ACHN (cell line): ENCODE data around the gene DUSP8.

ENCODE experiments used
- DNase-seq: peaks from one replicate; pipeline ENCODE4 v3.0.0-alpha.2; 2015
- in situ Hi-C: cut with HindIII; loops from 2 replicates; pipeline ENCODE4 v1.10.0; 2017; ENCODE audit warnings: low sequenced_read_pairs, low pct_ligation_motif_present, low pct_unique_long_range_greater_than_20kb

DUSP8 gene

DNA sequence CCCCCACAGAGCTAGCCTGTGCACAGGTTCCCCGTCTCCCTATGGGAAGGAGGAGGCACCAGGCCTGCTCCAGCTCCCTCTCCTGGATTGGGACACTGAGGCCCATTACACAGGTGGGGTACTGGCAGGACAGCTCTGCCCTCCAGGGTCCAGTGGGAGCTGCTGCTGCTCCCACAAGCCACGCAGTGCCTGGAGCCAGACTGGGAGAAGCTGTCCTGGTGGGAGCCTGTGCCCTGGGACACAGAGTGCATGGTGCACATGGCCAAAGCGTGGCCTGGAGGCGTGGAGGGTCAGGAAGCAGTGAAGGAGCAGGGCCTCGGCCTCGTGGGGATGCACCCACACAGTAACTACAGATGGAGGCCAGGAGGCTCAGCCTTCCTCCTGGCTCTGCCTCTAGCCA is 27.5 kb downstream of the DUSP8 start:
- in situ Hi-C loops = no loop called here

DNA sequence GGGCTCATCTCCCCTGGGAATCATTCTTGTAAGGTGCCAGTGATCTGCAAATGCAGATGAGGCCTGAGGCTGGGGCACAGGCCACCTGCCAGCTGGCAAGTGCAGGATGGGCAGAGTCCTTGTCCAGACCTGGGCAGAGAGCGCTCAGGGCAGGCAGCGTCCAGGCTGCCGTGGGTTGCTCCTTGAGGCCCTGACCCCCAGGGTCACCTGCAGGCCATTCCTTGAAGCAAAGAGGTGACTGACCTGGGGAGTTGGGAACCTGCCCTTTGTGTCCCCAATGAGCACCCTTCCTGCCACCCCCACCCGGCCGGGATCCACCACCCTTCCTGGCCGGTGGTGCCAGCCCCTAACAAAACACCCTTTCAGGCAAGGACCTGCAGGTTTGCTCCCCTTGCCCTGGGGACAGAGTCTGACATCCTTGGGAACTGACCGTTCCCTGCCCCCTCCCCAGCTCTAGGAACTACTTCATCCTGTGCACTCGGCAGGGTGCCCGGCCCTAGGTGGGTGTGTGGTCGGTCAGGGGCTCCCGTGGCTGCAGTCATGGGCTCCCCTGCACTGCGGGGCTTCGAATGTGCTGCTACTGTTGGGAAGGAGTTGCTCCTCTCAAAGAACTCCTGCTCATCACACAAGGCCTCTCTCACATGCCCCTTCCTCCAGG is 28.3 kb downstream of the DUSP8 start:
- in situ Hi-C loops = no loop called here
- DNase-seq = no peak

More for the DNA sequence above, 27.5 kb downstream of the DUSP8 start:
- no peak for DNase-seq

DNA sequence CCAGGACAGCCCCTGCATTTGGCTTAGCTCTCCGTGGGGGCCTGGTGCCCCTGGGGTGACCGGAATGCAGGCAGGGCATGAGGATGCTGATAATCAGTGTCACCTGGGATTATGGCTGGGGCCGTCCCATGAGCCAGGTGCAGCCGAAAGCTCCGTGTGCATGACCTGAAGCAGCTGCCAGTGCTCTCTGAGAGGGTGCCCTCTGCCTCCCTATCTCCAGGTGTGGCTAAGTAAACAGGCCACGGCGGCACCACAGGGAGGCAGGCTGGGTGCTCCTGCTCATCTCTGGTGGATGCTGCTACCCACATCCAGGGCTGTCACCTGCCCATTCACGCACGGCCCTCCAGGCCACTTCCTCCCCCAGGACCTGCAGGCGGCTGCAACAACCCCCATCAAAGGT is 29.8 kb downstream of the DUSP8 start:
- DNase-seq = no peak
- in situ Hi-C loops = no loop called here

DNA sequence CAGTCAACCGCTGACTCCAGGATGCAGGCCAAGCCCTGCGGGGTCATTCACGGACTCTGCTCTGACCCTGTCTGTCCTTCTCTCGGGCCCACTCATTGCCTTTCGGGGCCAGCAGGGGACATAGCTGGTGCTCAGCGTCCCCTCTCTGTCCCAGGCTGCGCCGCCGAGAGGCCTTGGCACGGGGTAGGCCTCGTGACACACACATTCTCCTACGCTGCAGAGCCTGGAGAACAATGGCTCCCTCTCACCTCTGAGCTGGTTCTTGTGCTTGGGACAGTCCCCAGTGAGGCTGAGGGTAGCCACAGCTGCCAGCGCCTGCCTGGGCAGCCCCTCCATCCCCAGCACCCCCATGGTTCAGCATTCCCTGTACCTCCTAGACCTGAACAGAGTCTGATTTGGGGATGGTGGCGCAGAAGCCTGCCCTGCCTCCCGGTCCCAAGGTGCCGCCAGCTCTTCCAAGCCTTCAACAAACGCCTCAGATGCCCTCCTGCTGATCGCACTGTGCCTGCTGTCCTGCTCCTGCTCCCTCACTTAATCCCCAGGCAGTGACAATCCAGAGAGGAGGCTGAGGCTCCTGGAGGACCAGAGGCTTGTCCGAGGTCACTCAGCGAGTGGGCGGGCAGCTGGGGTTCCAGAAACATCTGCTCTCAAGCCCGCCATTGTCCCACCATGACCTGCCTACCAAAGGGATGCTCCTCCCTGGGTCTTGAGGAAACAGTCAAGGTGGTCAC is 30.4 kb downstream of the DUSP8 start:
- DNase-seq = no peak
- in situ Hi-C loops = no loop called here

DNA sequence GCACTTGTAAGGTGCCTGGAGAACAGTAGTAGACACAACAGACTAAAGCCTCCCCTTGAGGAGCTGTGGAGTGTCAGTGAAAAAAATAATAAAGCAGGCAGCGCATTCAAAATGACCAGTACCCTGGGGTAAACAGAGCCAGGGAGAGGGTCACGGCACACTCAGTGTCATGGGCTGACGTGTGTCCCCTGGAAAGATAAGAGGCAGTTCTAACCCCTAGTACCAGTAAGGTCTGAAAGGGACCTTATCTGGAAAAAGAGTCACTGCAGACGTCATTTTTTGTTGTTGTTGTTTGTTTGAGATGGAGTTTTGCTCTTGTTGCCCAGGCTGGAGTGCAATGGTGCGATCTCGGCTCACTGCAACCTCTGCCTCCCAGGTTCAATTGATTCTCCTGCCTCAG is 32.0 kb downstream of the DUSP8 start:
- in situ Hi-C loops = no loop called here
- DNase-seq = no peak

DNA sequence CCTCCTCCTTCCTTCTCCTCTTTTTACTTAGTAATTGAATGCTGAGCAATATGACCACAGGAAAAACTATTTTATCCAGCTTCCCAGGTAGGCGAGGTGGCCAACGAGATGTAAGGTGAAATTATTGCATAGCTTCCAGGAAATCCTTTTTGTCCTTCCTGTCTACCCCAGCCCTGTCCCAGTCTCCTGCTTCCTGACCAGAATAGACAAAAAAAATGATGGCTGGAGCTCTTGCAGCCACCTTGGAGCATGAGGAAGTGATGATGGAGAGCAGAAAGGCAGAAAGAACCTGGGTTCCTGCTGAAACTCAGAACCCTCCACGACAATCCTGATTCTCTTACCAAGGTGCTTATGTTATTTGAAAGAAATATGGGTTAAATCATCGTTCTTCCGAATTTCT is 33.9 kb downstream of the DUSP8 start:
- no peak for DNase-seq
- in situ Hi-C loops = no loop called here

DNA sequence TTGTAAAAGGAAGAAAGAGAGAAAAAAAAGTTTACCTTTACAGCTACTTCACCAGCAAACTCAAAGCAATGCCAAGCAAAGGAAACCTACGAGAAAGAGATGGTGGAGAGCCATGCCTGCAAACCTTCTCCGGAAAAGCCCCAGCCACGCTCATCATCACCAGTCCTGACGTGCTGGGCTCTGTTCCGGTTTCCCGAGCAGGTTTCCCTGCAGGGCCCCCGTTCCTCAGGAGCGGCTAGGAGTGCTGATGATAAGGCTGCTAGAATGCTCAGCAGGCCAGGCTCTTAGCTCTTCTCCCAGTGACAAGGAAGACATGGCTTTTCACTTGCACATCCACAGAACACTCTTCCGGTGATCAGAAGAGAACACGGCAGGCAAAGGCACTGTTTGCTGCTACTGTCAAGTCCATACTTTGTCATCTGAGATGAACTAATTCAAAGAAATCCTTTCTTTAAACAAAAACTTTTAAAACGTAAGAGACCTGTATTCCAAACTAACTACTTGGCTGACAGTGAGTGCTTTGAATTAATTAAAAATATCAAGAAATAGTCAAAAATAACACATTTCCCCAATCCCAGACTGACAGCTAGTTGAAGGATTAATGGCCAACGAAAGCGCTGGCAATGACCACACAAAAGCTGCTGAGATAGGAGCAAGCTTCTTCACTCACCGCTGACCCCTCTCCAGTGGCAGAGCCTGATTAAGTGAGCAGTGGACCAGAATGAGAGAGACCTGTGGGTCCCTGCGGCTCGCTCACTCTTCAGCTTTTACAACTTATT is 35.8 kb downstream of the DUSP8 start:
- DNase-seq = no peak
- in situ Hi-C loops = no loop called here

DNA sequence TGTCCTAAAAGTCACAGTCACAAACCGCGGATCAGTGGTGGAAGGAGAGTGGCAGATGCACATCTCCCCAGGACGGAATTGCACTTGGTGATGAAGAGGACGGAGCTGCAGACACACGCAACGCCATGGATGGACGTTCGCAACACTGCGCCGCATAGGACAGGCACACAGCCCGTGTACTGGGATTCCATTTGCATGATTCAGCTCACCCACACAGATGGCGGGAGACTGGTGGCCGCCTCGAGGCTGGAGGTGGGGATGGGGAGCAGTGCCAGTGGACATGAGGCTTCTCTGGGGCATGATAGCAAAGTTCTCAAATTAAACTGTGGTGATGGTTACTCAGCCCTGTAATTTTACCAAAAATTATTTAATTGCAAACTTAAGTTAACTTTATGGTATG is 37.4 kb downstream of the DUSP8 start:
- in situ Hi-C loops = no loop called here
- no peak for DNase-seq

DNA sequence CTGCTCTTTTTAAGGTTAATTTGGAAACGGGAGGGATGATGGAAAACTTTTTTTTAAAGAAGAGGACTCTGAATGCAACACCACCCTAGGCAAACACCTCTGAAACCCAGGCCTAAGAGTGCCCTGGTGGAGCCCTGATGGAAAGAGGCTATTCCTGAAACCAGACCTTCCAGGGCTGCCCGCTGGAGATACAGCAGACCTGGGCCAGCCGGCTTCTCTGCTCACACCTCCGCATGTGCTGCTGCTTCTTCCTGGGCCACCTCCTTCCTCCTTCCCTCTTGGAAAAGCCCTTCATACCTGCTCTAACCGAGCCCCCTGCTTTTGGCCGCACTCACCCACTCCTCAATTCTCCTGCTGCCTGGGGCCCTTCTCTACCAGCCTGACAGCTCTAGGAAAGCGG is 37.9 kb downstream of the DUSP8 start:
- in situ Hi-C loops = no loop called here

DNA sequence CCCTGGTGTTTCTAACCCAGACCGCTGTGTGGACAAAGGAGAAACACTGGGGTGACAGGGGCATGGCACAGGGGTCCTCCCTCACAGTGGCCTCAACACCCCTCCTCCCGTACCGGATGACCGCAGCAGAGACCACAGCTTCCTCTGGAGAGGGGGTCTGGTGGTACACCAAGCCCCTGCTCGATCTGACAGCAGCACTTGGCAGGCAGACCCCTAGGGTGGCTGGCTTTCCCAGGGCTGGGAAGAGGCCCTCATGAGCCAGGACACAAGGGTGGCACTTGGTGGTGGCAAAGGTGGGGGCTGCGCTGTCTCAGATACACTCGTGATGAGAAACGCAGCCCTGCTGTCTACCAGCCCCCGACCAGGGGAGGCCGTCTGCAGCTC is 38.7 kb downstream of the DUSP8 start:
- in situ Hi-C loops = no loop called here
- no peak for DNase-seq

More for the DNA sequence above, 37.9 kb downstream of the DUSP8 start:
- no peak for DNase-seq

DNA sequence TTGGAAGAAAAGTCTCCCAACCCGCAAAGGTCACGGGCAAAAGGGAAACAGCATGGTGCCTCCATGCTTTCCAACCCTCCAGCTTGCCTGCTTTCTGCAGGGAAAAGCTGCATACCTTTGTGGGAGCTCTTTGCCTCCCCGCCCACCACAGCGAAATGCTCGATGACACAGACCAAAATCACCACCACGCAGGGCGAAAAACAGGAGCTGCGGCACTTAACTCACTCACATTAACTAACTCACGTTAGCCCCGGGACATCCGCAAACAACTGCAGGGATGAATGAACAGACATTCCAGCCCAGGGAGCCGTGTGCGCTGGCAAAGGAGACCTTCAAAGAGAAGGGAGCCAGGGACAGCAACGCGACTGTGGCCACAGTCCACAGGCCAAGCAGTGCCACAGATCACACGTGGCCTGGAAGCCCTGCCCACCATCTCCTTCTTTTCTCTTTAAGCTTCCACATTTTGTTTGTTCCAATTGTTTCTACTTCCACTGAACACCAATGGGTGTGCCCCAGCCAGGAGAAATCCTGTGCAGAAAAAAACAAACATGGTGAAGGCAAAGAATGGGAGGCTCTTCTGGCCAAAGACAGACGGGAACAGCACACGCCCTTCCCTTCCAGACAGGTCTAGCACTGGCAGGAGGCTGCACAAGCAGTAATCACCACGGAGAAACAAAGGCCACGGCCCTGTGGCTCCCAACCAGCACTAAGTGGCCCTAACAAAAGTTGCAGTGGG is 39.3 kb downstream of the DUSP8 start:
- no peak for DNase-seq
- in situ Hi-C loops = no loop called here

DNA sequence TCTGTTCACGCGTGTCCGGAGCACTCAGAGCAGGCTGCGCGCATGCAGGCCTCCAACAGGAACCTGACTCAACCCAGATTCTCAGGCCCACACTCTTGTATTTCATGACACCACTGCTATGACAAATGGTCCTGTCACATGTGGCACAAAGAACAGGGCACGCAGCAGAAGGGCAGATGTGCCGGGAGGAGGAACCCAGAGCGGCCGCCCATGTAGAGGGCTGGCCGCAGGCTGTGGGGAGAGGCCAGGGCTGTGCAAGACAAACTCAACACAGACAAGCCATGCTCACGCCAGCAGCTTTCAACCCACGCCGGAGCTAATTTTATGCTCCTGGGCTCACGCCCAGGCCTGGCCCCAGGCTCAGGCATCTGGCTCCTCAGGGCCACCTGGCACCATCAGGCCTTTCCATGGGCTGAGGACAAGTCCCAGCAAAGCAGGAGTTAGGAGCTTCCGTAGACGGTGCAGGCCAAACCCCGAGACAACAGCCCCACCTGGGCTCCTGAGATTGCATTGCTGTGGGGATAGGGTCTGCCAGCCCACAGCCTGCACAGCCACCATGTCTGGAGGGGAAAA is 40.0 kb downstream of the DUSP8 start:
- in situ Hi-C loops = no loop called here
- no peak for DNase-seq

DNA sequence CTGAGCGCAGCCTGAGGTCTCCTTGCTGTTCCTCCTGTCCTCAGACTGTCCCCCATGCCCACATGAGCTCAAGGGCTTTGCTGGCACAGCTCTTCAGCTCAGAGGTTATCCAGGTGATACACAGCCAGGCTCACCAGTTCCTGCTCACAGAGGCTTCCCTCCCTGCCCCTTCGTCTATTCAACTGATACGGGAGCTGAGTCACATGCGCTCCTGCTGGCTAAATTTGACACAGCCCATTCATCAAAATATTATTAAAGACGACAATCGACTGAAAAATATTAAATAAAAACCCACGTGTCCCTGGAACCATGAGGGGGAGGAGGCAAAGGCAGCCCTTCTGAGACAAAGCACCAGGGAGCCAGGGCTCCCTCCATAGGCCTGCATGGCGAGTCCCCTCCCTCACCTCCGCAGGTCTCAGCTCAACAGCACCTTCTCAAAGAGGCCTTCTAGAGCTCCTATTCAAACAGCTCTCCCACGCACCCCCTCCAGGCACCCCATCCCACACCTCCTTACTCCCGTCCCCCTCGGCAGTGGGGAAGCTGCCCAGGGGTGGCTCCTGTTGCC is 40.5 kb downstream of the DUSP8 start:
- DNase-seq = no peak
- in situ Hi-C loops = no loop called here

DNA sequence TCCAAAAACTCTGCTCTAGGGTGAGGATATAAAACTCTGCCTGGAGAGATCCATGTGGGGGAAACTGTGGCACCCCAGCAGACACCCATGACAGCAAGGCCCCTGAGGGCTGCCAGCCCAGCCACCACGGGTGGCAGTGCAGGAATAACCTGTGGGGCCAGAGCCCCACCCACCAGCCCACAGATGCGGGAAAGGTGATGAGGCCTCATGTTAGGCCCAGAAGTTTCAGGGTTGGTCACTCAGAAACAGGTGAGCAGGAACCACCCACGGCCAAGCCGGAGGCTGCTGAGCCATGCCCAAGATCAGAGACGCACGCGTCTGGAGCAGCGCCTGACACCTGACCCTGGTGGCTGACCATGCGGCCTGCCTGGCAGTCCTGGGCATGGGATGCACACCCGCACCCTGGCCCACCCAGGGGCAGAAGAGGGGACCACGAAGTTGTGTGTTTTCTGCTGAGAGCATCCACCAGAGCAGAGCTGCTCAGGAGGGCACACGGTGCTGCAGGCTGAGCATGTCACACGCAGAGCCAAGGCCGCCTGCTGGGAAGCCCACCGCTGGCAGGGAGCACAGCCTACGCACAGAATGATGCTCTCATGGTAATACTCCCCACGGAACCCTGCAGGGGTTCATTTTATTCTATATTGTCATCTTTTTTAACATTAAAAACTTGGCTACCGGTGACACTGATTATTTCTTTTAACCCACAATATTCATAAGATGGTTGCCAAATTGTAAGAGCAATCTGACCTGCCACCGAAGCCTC is 41.2 kb downstream of the DUSP8 start:
- in situ Hi-C loops = no loop called here
- no peak for DNase-seq

DNA sequence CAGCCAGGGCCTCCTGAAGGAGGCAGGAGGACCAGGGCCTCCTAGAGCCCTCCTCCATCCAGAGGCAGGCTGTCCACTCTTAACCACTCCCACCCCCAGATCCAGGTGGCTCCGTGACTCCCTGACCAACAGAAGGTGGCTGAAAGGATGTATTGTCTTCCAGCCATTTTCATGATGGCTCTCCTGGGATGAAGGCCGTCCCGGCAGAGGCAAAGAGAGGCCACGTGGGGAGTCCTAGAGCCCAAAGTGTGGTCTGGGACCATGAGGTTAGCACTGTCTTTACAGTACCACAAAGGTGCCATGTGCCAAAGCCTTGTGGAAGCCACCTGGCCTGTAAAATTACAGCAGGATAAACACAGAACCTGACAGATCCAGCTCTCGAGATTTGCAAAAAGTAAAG is 42.3 kb downstream of the DUSP8 start:
- no peak for DNase-seq
- in situ Hi-C loops = no loop called here

DNA sequence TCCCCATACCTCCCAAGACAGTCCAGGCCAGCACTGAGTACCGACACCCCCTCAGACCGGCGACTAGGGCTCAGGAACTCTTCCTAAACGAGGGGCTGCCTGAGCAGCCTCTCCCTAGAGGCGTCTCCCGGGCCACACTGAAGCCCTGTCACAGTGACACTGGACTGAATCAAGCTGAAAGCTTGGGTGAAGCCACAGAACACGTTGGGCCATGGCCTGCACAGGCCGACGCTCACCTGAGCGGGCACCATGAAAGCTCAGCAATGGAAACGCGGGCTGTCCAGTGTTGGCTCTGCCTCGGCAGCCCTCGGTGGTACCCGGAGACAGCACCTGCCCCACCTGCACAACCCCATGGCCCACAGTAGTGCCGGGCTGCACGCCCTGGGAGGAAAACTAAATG is 42.8 kb downstream of the DUSP8 start:
- in situ Hi-C loops = no loop called here
- DNase-seq = no peak

DNA sequence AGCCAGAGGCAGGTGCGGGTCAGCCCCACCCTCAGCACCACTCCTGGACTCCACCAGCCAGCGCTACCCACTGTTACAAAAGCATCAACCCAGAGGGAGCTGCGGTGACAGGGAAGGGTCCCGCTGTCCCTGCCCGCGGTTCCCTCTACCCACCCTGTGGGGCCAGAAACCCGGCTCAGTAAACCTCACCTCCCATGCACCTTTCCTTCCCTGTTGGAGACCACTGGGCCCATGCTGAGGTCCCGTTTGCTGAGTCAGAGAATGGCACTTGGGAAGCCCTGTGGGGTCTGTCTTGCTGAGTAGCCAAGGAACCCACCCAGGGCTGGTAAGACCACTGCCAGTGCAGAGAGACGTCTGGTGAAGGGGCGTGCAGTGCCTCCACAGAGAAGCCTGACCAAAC is 43.4 kb downstream of the DUSP8 start:
- DNase-seq = no peak
- in situ Hi-C loops = no loop called here

DNA sequence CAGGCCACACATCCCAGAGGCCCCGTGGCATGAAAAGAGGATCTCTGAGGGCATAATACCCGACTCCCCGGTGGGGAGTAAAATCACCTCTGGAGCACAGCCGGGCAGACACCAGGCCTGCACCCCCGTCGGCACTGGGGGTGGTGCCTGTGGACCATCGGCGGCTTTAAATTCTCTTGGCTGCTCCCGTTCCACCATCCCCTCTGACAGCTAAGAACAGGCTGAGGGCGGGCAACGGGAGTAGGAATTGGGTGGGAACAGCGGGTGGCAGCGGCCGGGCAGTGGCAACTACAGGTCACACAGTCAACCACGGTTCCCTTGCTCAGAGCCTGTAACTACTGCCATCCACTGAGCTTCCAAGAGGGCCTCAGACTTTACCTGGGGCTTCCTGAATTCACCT is 45.3 kb downstream of the DUSP8 start:
- in situ Hi-C loops = no loop called here
- DNase-seq = no peak
